Liver (tissue), 3 donors: ENCODE data around the gene RFX7.

Experiments
- EGR1 ChIP-seq, 2 donors: IDR thresholded peaks; 2 replicates each; pipeline ENCODE4 v1.6.1; 2016 to 2018; ENCODE audit warnings: antibody characterized with exemption in 2 of 2, low read depth in 2 of 2
- RXRA ChIP-seq, 2 donors: IDR thresholded peaks; 2 replicates each; pipeline ENCODE4 v1.6.1; 2017 to 2018; ENCODE audit warnings: antibody characterized with exemption in 2 of 2, mild to moderate bottlenecking in 1 of 2
- SP1 ChIP-seq: IDR thresholded peaks from 2 replicates; pipeline ENCODE4 v1.6.1; 2018; ENCODE audit warnings: antibody characterized with exemption, mild to moderate bottlenecking
- TAF1 ChIP-seq: conservative IDR thresholded peaks from 2 replicates; pipeline ENCODE4 v1.6.1; 2016; ENCODE audit warnings: antibody characterized with exemption, mild to moderate bottlenecking
- YY1 ChIP-seq: IDR thresholded peaks from 2 replicates; pipeline ENCODE4 v1.6.1; 2016; ENCODE audit warnings: antibody characterized with exemption, mild to moderate bottlenecking
- TF ChIP-seq, protein P1 (sequence below): IDR thresholded peaks from 2 replicates; pipeline ENCODE4 v1.6.1; 2016; ENCODE audit warnings: antibody characterized with exemption
- TF ChIP-seq, protein P2 (sequence below): IDR thresholded peaks from 2 replicates; pipeline ENCODE4 v1.6.1; 2016; ENCODE audit warnings: antibody characterized with exemption, mild to moderate bottlenecking
- TF ChIP-seq, protein P3 (sequence below): fragments of 150-350 bp; IDR thresholded peaks from 2 replicates; pipeline ENCODE4 v1.5.1; 2017; ENCODE audit warnings: improper control_type of control experiment, low read depth, low read length; ENCODE audit not compliant: missing input control
- TF ChIP-seq, protein P4 (sequence below): IDR thresholded peaks from 2 replicates; pipeline ENCODE4 v1.6.1; 2016; ENCODE audit warnings: antibody characterized with exemption
- donor health status: healthy.
- donor health status: healthy.

DNA sequence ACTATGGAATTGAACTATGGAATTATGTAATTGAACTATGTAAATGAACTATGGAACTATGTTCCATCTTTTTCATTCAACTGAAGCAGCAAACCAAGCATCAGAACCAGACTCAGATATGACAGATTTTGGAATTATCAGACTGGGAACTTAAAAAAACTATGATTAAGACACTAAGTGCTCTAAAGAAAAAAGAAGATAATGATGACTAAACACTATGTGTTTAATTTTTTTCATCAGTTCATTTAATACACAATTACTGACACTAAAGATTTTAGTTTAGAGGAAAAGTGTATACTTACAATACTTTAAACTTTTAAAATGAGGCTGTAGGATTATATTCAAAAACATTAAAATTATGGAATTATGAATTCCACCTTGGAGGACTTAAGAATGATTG, 15.3 kb downstream of the RFX7 start:
- no peak for TF ChIP-seq SP1
- TF ChIP-seq EGR1 (IDR thresholded peaks at IDR 0.05; ENCODE audit: low read depth in 2 of 2): no peak
- TF ChIP-seq, protein P1, sequence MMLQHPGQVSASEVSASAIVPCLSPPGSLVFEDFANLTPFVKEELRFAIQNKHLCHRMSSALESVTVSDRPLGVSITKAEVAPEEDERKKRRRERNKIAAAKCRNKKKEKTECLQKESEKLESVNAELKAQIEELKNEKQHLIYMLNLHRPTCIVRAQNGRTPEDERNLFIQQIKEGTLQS: no peak
- no peak for TF ChIP-seq YY1
- TF ChIP-seq, protein P2, sequence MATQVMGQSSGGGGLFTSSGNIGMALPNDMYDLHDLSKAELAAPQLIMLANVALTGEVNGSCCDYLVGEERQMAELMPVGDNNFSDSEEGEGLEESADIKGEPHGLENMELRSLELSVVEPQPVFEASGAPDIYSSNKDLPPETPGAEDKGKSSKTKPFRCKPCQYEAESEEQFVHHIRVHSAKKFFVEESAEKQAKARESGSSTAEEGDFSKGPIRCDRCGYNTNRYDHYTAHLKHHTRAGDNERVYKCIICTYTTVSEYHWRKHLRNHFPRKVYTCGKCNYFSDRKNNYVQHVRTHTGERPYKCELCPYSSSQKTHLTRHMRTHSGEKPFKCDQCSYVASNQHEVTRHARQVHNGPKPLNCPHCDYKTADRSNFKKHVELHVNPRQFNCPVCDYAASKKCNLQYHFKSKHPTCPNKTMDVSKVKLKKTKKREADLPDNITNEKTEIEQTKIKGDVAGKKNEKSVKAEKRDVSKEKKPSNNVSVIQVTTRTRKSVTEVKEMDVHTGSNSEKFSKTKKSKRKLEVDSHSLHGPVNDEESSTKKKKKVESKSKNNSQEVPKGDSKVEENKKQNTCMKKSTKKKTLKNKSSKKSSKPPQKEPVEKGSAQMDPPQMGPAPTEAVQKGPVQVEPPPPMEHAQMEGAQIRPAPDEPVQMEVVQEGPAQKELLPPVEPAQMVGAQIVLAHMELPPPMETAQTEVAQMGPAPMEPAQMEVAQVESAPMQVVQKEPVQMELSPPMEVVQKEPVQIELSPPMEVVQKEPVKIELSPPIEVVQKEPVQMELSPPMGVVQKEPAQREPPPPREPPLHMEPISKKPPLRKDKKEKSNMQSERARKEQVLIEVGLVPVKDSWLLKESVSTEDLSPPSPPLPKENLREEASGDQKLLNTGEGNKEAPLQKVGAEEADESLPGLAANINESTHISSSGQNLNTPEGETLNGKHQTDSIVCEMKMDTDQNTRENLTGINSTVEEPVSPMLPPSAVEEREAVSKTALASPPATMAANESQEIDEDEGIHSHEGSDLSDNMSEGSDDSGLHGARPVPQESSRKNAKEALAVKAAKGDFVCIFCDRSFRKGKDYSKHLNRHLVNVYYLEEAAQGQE: no peak
- TF ChIP-seq, protein P3, sequence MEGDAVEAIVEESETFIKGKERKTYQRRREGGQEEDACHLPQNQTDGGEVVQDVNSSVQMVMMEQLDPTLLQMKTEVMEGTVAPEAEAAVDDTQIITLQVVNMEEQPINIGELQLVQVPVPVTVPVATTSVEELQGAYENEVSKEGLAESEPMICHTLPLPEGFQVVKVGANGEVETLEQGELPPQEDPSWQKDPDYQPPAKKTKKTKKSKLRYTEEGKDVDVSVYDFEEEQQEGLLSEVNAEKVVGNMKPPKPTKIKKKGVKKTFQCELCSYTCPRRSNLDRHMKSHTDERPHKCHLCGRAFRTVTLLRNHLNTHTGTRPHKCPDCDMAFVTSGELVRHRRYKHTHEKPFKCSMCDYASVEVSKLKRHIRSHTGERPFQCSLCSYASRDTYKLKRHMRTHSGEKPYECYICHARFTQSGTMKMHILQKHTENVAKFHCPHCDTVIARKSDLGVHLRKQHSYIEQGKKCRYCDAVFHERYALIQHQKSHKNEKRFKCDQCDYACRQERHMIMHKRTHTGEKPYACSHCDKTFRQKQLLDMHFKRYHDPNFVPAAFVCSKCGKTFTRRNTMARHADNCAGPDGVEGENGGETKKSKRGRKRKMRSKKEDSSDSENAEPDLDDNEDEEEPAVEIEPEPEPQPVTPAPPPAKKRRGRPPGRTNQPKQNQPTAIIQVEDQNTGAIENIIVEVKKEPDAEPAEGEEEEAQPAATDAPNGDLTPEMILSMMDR: no peak
- TF ChIP-seq, protein P4, sequence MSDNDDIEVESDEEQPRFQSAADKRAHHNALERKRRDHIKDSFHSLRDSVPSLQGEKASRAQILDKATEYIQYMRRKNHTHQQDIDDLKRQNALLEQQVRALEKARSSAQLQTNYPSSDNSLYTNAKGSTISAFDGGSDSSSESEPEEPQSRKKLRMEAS: no peak
- no peak for TF ChIP-seq RXRA (IDR thresholded peaks at IDR 0.05)
- TF ChIP-seq TAF1: no peak
